Endodermal cell (in vitro differentiated cells): ENCODE measurements around the gene GALNT12. TPM values are rescaled to one million over a fixed set of nuclear protein-coding genes. Genes with fewer than 3 reads are reported as not detected.

Experiments used
- DNase-seq: peaks from one replicate; pipeline ENCODE4 v3.0.0-alpha.2; 2017
- H3K27ac ChIP-seq: 2 replicates; pipeline ENCODE4 v1.5.1; 2013; ENCODE audit warnings: mild to moderate bottlenecking, low read depth, low read length, moderate library complexity
- H3K27me3 ChIP-seq: 2 replicates; pipeline ENCODE4 v1.6.1; 2013; ENCODE audit warnings: mild to moderate bottlenecking, low read length, moderate library complexity; ENCODE audit not compliant: insufficient read depth, control insufficient read depth, poor library complexity, severe bottlenecking
- H3K36me3 ChIP-seq: 2 replicates; pipeline ENCODE4 v1.7.0; 2013; ENCODE audit warnings: mild to moderate bottlenecking, low read length, moderate library complexity; ENCODE audit not compliant: control insufficient read depth, insufficient read depth
- H3K4me1 ChIP-seq: one replicate; pipeline ENCODE4 v1.7.0; 2013; ENCODE audit warnings: low read length; ENCODE audit not compliant: control insufficient read depth, insufficient read depth
- H3K4me3 ChIP-seq: 2 replicates; pipeline ENCODE4 v1.5.1; 2013; ENCODE audit warnings: mild to moderate bottlenecking, low read length, moderate library complexity
- H3K9ac ChIP-seq: 2 replicates; pipeline ENCODE4 v1.6.1; 2013; ENCODE audit warnings: mild to moderate bottlenecking, low read length, moderate library complexity; ENCODE audit not compliant: poor library complexity, severe bottlenecking; ENCODE audit errors: extremely low read depth
- H3K9me3 ChIP-seq: 2 replicates; pipeline ENCODE4 v1.6.1; 2013; ENCODE audit warnings: mild to moderate bottlenecking, low read length, moderate library complexity; ENCODE audit not compliant: control insufficient read depth
- H3K27ac Mint-ChIP-seq: 2 replicates; pipeline ENCODE4 v1.8.0; 2020; ENCODE audit warnings: mixed read lengths
- H3K27me3 Mint-ChIP-seq: 2 replicates; pipeline ENCODE4 v1.8.0; 2021; ENCODE audit warnings: mild to moderate bottlenecking, mixed read lengths; ENCODE audit not compliant: insufficient read depth
- H3K36me3 Mint-ChIP-seq: 2 replicates; pipeline ENCODE4 v1.8.0; 2020; ENCODE audit warnings: low read depth, mixed read lengths
- H3K4me1 Mint-ChIP-seq: 2 replicates; pipeline ENCODE4 v1.8.0; 2020; ENCODE audit warnings: mixed read lengths
- H3K4me3 Mint-ChIP-seq: 2 replicates; pipeline ENCODE4 v1.8.0; 2020; ENCODE audit warnings: mild to moderate bottlenecking, moderate library complexity, mixed read lengths
- H3K9me3 Mint-ChIP-seq: 2 replicates; pipeline ENCODE4 v1.8.0; 2020; ENCODE audit warnings: mild to moderate bottlenecking, mixed read lengths
- WGBS, 2 experiments: methylation state at CpG; one replicate each; pipeline versions ENCODE4 v1.1.5 to v1.1.7; 2013; ENCODE audit warnings: missing lambda C conversion rate in 2 of 2, mixed read lengths in 1 of 2; ENCODE audit not compliant: insufficient coverage in 1 of 2, insufficient read length in 1 of 2; 5-methylcytosine and 5-hydroxymethylcytosine counted together
- total RNA-seq, 2 donors: library from RNA; stranded (reverse); fragmentation: NEBNext Ultra II Directional in 1 of 2; extraction: Animal tissue kit (Norgen Biotek cat#: 25700) in 1 of 2; gene quantifications; 2 replicates in 1 of 2; 3 replicates in 1 of 2; pipeline ENCODE4 v1.2.1, GENCODE V29; 2021
- TF ChIP-seq, protein P1 (sequence below): fragments of 200-600 bp; sonication (generic); conservative IDR thresholded peaks from 2 replicates; pipeline ENCODE4 v1.5.0; 2021; ENCODE audit warnings: antibody characterized with exemption, mild to moderate bottlenecking

The GALNT12 gene
- total RNA-seq, 2 donors from 2014 or later = 24.0 to 56.3 TPM

DNA sequence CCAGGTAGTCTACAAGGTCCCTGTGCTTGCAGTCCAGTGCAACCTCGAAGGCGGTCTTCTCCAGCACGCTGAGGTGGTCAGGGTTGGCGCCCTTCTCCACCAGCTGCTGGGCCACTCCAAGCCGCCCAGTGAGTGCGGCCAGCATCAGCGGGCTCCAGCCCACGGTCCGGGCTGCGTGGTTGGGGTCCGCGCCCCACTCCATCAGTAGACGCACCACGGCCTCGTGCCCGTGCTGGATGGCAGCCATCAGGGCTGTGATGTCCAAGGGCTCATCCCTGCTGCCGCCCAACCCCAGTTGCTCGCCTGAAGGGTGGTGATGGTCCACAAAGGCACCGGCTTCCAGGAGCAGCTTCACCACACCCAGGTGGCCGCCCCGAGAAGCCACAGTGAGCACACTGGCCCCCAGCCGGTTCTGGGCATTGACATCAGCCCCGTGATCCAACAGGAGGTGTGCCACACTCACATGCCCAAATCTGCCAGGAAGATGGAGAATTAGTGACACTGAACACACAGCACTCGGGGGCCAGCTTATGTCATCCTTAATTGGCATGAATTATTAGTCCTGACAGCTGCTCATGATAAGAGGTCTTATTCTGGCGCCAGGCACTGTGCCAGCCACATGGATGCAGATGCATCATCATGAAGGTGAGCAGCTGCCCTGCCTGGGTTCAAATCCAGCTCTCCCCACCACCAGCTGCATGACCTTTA, 17.2 kb upstream of the GALNT12 start:
- H3K9me3 ChIP-seq = no peaks in the 10 kb centered on the region
- WGBS, 2 experiments = 95 to 96% methylated on average over 22 to 25 of the region's 25 CpGs
- H3K4me3 ChIP-seq = no peak overlapping the region
- Mint-ChIP-seq H3K27ac (no peak overlapping the region), H3K4me1 (peaks cover 33% of the 10 kb centered on the region), H3K27me3 (peaks cover 14% of the 10 kb centered on the region), H3K36me3 (peaks cover 43% of the 10 kb centered on the region), H3K9me3 (no peaks in the 10 kb centered on the region), H3K4me3 (no peak overlapping the region)
- DNase-seq = no peak
- TF ChIP-seq, protein P1, sequence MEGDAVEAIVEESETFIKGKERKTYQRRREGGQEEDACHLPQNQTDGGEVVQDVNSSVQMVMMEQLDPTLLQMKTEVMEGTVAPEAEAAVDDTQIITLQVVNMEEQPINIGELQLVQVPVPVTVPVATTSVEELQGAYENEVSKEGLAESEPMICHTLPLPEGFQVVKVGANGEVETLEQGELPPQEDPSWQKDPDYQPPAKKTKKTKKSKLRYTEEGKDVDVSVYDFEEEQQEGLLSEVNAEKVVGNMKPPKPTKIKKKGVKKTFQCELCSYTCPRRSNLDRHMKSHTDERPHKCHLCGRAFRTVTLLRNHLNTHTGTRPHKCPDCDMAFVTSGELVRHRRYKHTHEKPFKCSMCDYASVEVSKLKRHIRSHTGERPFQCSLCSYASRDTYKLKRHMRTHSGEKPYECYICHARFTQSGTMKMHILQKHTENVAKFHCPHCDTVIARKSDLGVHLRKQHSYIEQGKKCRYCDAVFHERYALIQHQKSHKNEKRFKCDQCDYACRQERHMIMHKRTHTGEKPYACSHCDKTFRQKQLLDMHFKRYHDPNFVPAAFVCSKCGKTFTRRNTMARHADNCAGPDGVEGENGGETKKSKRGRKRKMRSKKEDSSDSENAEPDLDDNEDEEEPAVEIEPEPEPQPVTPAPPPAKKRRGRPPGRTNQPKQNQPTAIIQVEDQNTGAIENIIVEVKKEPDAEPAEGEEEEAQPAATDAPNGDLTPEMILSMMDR = no peak
- H3K36me3 ChIP-seq = peaks cover 28% of the 10 kb centered on the region
- no peak overlapping the region for H3K27ac ChIP-seq
- peaks cover 18% of the 10 kb centered on the region for H3K4me1 ChIP-seq
- H3K27me3 ChIP-seq = peaks cover 15% of the 10 kb centered on the region
- no peak overlapping the region for H3K9ac ChIP-seq

DNA sequence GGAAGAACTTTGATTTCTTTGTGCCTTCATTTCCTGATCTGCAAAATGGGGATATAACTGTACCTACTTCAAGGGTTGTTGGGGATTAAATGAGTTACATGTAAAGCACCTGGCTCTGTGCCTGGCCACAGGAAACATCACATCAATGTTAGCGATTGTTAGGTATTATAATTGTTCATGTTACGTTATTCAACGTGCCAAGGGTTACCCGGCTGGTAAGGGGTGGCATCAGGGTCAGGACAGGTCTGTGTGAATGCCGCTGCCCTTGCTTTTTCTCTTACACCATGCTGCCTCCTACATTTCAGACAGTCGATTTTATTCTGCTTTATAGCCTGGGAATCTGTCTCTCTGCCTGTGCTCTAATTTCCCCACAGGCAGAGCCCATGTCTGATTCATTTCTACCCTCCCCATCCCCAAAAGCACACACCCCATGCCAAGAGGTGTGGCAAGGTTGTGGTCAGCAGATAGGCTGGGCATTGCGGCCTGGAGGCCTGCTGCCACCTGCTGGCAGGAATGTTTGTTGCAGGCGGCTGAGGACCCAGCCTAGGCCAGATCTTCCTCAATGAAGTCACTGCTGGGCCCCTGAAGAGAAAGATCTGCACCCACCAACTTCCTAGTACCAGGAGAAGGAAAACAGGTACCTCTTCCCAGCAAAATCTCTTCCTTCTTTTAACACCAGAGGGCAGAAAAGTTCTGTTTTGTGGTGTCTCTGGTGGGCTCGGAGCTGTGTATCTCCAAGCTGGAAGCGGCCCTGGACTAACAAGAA, 16.4 kb upstream of the GALNT12 start:
- Mint-ChIP-seq H3K4me3 (no peak overlapping the region), H3K27ac (peak overlapping the region; percentile 93), H3K27me3 (peaks cover 20% of the 10 kb centered on the region), H3K9me3 (no peaks in the 10 kb centered on the region), H3K4me1 (peaks cover 38% of the 10 kb centered on the region), H3K36me3 (peaks cover 38% of the 10 kb centered on the region)
- no peak overlapping the region for H3K9ac ChIP-seq
- H3K4me1 ChIP-seq = peaks cover 18% of the 10 kb centered on the region
- WGBS, 2 experiments = 66 to 85% methylated on average over 6 to 10 of the region's 10 CpGs
- H3K36me3 ChIP-seq = peaks cover 28% of the 10 kb centered on the region
- H3K27ac ChIP-seq = no peak overlapping the region
- no peaks in the 10 kb centered on the region for H3K9me3 ChIP-seq
- TF ChIP-seq, protein P1 = peak; percentile 100
- peaks cover 21% of the 10 kb centered on the region for H3K27me3 ChIP-seq
- peak; percentile 96 for DNase-seq
- H3K4me3 ChIP-seq = no peak overlapping the region

DNA sequence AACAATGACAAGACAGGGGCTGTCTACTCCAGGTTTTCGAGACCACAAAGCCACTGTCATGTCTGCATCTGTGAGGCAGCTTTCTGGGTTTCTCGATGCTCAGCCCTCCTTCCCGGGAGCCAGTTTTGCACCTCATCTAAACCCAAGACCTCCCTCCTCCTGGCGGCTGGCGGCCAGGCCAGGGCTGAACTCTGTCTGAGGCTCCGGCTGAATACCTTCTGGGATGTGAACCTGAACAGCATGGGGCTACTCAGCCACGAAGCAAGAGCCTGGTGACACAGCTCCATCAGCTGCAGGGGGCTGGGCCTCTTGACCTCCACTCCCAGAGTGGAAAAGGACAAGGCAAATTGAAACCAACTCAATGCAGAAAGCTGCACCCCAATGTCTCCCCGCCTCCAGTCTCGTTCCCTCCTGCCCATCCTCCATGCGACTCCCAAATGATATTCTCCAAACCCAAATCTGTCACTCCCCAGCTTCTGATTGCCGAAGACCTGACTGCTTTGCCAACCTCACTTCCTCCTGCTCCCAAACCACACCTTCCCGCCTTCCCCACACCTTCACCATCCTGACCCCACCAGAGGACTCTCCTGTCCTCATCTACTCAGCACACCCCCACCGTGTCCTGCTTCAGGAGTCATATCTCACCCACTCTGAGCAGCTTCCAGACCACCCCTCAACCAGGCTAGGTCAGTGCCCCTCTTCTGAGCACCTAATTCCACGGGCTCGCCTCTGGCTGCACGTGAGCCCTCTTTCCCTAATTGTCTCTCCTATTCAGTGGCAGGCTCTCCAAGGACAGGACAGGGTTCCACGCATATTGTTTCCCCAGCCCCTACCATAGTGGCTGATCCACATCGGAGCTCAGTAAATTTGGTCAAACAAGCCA, 15.6 kb upstream of the GALNT12 start:
- Mint-ChIP-seq H3K36me3 (peaks cover 38% of the 10 kb centered on the region), H3K27ac (peak overlapping the region; percentile 93), H3K27me3 (peaks cover 22% of the 10 kb centered on the region), H3K9me3 (no peaks in the 10 kb centered on the region), H3K4me1 (peaks cover 38% of the 10 kb centered on the region), H3K4me3 (peak overlapping the region; percentile 15)
- Histone ChIP-seq H3K36me3 (peaks cover 28% of the 10 kb centered on the region), H3K9ac (no peak overlapping the region), H3K4me1 (peaks cover 18% of the 10 kb centered on the region), H3K4me3 (no peak overlapping the region), H3K27me3 (peaks cover 21% of the 10 kb centered on the region), H3K9me3 (no peaks in the 10 kb centered on the region), H3K27ac (no peak overlapping the region)
- DNase-seq = peak; percentile 80
- TF ChIP-seq, protein P1 = no peak
- 83 to 84% methylated on average over 14 to 18 of the region's 18 CpGs for WGBS, 2 experiments
